IMR-90 (cell line): ENCODE results near the gene PLCB4. TPM values are rescaled to one million over a fixed set of nuclear protein-coding genes. Genes with fewer than 3 reads are reported as not detected.
A peak's percentile ranks its signal among the peaks of the same experiment; 100 is the strongest.

Source experiments
- ATAC-seq: fragments of 200-7000 bp; cut with Tn5 transposase; 2 replicates; pipeline ENCODE4 v1.9.1; 2020; ENCODE audit warnings: low read depth, mild to moderate bottlenecking, moderate library complexity
- BruUV-seq: library from RNA; stranded (reverse); fragments of 400-500 nt; replicated peaks from 2 replicates; lab custom pipeline; 2021; lab: Mats Ljungman, UMichigan
- CTCF ChIA-PET: fragments of 300-600 bp; formaldehyde crosslinking; extraction: SDS; loops from one replicate; lab custom pipeline; 2021; ENCODE audit warnings: antibody characterized with exemption; lab: Yijun Ruan, JAX
- POLR2A ChIA-PET: fragments of 300-600 bp; sonication (Branson Sonifier 250); formaldehyde crosslinking; loops from one replicate; lab custom pipeline; 2022; ENCODE audit warnings: antibody characterized with exemption; ENCODE audit not compliant: unreplicated experiment; lab: Charles Lee
- DNase-seq: peaks from one replicate; pipeline ENCODE4 v3.0.0; 2013
- H2AFZ ChIP-seq: replicated peaks from 2 replicates; pipeline ENCODE3; 2013; ENCODE audit warnings: low read length, mild to moderate bottlenecking; ENCODE audit not compliant: poor library complexity
- H2AK5ac ChIP-seq: 2 replicates; pipeline ENCODE4 v1.6.1; 2013; ENCODE audit warnings: low read depth, low read length, inconsistent platforms
- H2AK9ac ChIP-seq: replicated peaks from 2 replicates; pipeline ENCODE3; 2013; ENCODE audit warnings: mild to moderate bottlenecking, low read depth, low read length, moderate library complexity; ENCODE audit not compliant: poor library complexity
- H2BK120ac ChIP-seq: 2 replicates; pipeline ENCODE4 v1.6.1; 2013; ENCODE audit warnings: low read depth, low read length, inconsistent platforms
- H2BK15ac ChIP-seq: 3 replicates; pipeline ENCODE4 v1.6.1; 2013; ENCODE audit warnings: low read depth, low read length, inconsistent platforms
- H2BK20ac ChIP-seq: 2 replicates; pipeline ENCODE4 v1.6.1; 2013; ENCODE audit warnings: low read depth, mild to moderate bottlenecking, inconsistent platforms, low read length, moderate library complexity
- H2BK5ac ChIP-seq: 2 replicates; pipeline ENCODE4 v1.6.1; 2013; ENCODE audit warnings: mild to moderate bottlenecking, low read depth, low read length, inconsistent platforms; ENCODE audit not compliant: poor library complexity, severe bottlenecking
- H3K14ac ChIP-seq: replicated peaks from 2 replicates; pipeline ENCODE4 v1.6.1; 2013; ENCODE audit warnings: low read depth, low read length, inconsistent platforms
- H3K18ac ChIP-seq: 2 replicates; pipeline ENCODE4 v1.6.1; 2013; ENCODE audit warnings: low read depth, low read length, control low read depth
- H3K23ac ChIP-seq: 2 replicates; pipeline ENCODE4 v1.6.1; 2013; ENCODE audit warnings: low read depth, low read length, inconsistent platforms
- H3K27ac ChIP-seq: 2 replicates; pipeline ENCODE4 v1.5.1; 2013; ENCODE audit warnings: mild to moderate bottlenecking, control low read depth, low read length; ENCODE audit not compliant: insufficient read depth
- H3K27me3 ChIP-seq: 2 replicates; pipeline ENCODE4 v1.6.1; 2013; ENCODE audit warnings: low read length; ENCODE audit not compliant: control insufficient read depth, insufficient read depth
- H3K36me3 ChIP-seq: 2 replicates; pipeline ENCODE4 v1.6.1; 2013; ENCODE audit warnings: low read length, mixed read lengths; ENCODE audit not compliant: control insufficient read depth, insufficient read depth
- H3K4ac ChIP-seq: 2 replicates; pipeline ENCODE4 v1.6.1; 2013; ENCODE audit warnings: low read depth, low read length, inconsistent platforms
- H3K4me1 ChIP-seq: 2 replicates; pipeline ENCODE4 v1.6.1; 2013; ENCODE audit warnings: low read length, mixed read lengths; ENCODE audit not compliant: control insufficient read depth, insufficient read depth
- H3K4me2 ChIP-seq: 2 replicates; pipeline ENCODE4 v1.6.1; 2013; ENCODE audit warnings: low read depth, mild to moderate bottlenecking, control low read depth, low read length, moderate library complexity
- H3K4me3 ChIP-seq: 2 replicates; pipeline ENCODE4 v1.5.1; 2013; ENCODE audit warnings: low read depth, mild to moderate bottlenecking, control low read depth, low read length, moderate library complexity; ENCODE audit not compliant: insufficient read depth
- H3K56ac ChIP-seq: 2 replicates; pipeline ENCODE4 v1.6.1; 2013; ENCODE audit warnings: low read length, inconsistent platforms; ENCODE audit not compliant: insufficient read depth; ENCODE audit errors: extremely low read depth
- H3K79me1 ChIP-seq, 2 experiments: 2 replicates each; pipeline ENCODE4 v1.6.1; 2013; ENCODE audit warnings: low read length in 2 of 2, inconsistent platforms in 1 of 2, low read depth in 1 of 2
- H3K9ac ChIP-seq: 2 replicates; pipeline ENCODE4 v1.6.1; 2013; ENCODE audit warnings: low read depth, low read length, control low read depth
- H3K9me1 ChIP-seq: 2 replicates; pipeline ENCODE4 v1.6.1; 2013; ENCODE audit warnings: low read length, inconsistent platforms; ENCODE audit not compliant: insufficient read depth
- H3K9me3 ChIP-seq: 2 replicates; pipeline ENCODE4 v1.6.1; 2013; ENCODE audit warnings: low read length; ENCODE audit not compliant: control insufficient read depth, insufficient read depth
- H4K20me1 ChIP-seq: 2 replicates; pipeline ENCODE4 v1.6.1; 2013; ENCODE audit warnings: low read length, inconsistent platforms; ENCODE audit not compliant: insufficient read depth
- H4K5ac ChIP-seq: 2 replicates; pipeline ENCODE4 v1.6.1; 2013; ENCODE audit warnings: mild to moderate bottlenecking, low read depth, low read length, control low read depth
- H4K8ac ChIP-seq, 2 experiments: 2 replicates each; pipeline ENCODE4 v1.6.1; 2013; ENCODE audit warnings: low read depth in 2 of 2, low read length in 2 of 2, control low read depth in 1 of 2, inconsistent platforms in 1 of 2
- H4K91ac ChIP-seq: 2 replicates; pipeline ENCODE4 v1.6.1; 2013; ENCODE audit warnings: low read depth, low read length, inconsistent platforms; ENCODE audit not compliant: insufficient read depth
- BHLHE40 ChIP-seq: fragments of 150-350 bp; IDR thresholded peaks from 2 replicates; pipeline ENCODE4 v1.6.1; 2016; ENCODE audit warnings: mild to moderate bottlenecking, low read depth, low read length
- CEBPB ChIP-seq: IDR thresholded peaks from 2 replicates; pipeline ENCODE4 v1.6.1; 2012; ENCODE audit warnings: low read depth, low read length, improper control_type of control experiment
- CHD1 ChIP-seq: IDR thresholded peaks from 2 replicates; pipeline ENCODE4 v1.6.1; 2012; ENCODE audit warnings: low read depth, low read length, improper control_type of control experiment
- CTCF ChIP-seq: conservative IDR thresholded peaks from 2 replicates; pipeline ENCODE4 v1.5.1; 2012; ENCODE audit warnings: mild to moderate bottlenecking, low read depth, low read length, improper control_type of control experiment
- ELK1 ChIP-seq: fragments of 150-350 bp; IDR thresholded peaks from 2 replicates; pipeline ENCODE4 v1.6.1; 2016; ENCODE audit warnings: low read depth, mild to moderate bottlenecking, low read length, moderate library complexity, borderline replicate concordance
- FOS ChIP-seq: fragments of 150-350 bp; IDR thresholded peaks from 2 replicates; pipeline ENCODE4 v1.6.1; 2016; ENCODE audit warnings: low read depth, low read length
- MAFK ChIP-seq: IDR thresholded peaks from 2 replicates; pipeline ENCODE4 v1.6.1; 2012; ENCODE audit warnings: low read depth, low read length, improper control_type of control experiment
- MAZ ChIP-seq: IDR thresholded peaks from 2 replicates; pipeline ENCODE4 v1.6.1; 2012; ENCODE audit warnings: low read depth, mild to moderate bottlenecking, low read length, improper control_type of control experiment, moderate library complexity, borderline replicate concordance
- MXI1 ChIP-seq: IDR thresholded peaks from 2 replicates; pipeline ENCODE4 v1.6.1; 2012; ENCODE audit warnings: low read depth, mild to moderate bottlenecking, low read length, moderate library complexity, borderline replicate concordance
- NFE2L2 ChIP-seq: fragments of 150-350 bp; IDR thresholded peaks from 2 replicates; pipeline ENCODE4 v1.6.1; 2016; ENCODE audit warnings: low read depth, mild to moderate bottlenecking, low read length
- POLR2A ChIP-seq: IDR thresholded peaks from 2 replicates; pipeline ENCODE4 v1.6.1; 2012; ENCODE audit warnings: mild to moderate bottlenecking, low read depth, low read length
- RAD21 ChIP-seq: IDR thresholded peaks from 2 replicates; pipeline ENCODE4 v1.6.1; 2012; ENCODE audit warnings: low read length, improper control_type of control experiment
- RFX5 ChIP-seq: IDR thresholded peaks from 2 replicates; pipeline ENCODE4 v1.8.0; 2012; ENCODE audit warnings: low read depth, mild to moderate bottlenecking, low read length, moderate library complexity
- SMC3 ChIP-seq: fragments of 150-350 bp; IDR thresholded peaks from 2 replicates; pipeline ENCODE4 v1.6.1; 2016; ENCODE audit warnings: low read depth, mild to moderate bottlenecking, antibody characterized with exemption, low read length, moderate library complexity
- WGBS, 2 experiments: methylation state at CpG; one replicate each; pipeline versions ENCODE4 v1.1.5 to v1.1.7; 2013; ENCODE audit warnings: missing lambda C conversion rate in 2 of 2; ENCODE audit not compliant: insufficient read length in 1 of 2; ENCODE audit errors: extremely low coverage in 2 of 2; 5-methylcytosine and 5-hydroxymethylcytosine counted together
- dilution Hi-C: fragments of 300-500 bp; cut with HindIII; formaldehyde crosslinking; loops from one replicate; pipeline ENCODE4 v1.14.3; 2018; ENCODE audit warnings: low sequenced_read_pairs; ENCODE audit not compliant: unreplicated experiment
- in situ Hi-C: fragments of 300-500 bp; cut with MboI; formaldehyde crosslinking; loops from 3 replicates; pipeline ENCODE4 v1.14.3; 2019; ENCODE audit warnings: low sequenced_read_pairs, inconsistent platforms, mixed read lengths
- intact Hi-C: fragments of 100-400 bp; cut with micrococcal nuclease; formaldehyde crosslinking; loops from 2 replicates; pipeline ENCODE4 v1.10.0; 2022
- polyA plus RNA-seq, 3 experiments: library from polyadenylated mRNA; depleted of rRNA; stranded (reverse); fragments of >200 nt; gene quantifications; 2 replicates each; pipeline ENCODE4 v1.2.3, GENCODE V29; 2012; ENCODE audit warnings: low replicate concordance in 1 of 3
- total RNA-seq: library from RNA; depleted of rRNA; stranded (reverse); fragments of >200 nt; gene quantifications from 2 replicates; pipeline ENCODE4 v1.2.3, GENCODE V29; 2012
- TF ChIP-seq, protein P1 (sequence below): fragments of 150-350 bp; IDR thresholded peaks from 2 replicates; pipeline ENCODE4 v1.6.1; 2017; ENCODE audit warnings: mild to moderate bottlenecking, antibody characterized with exemption, low read length, low read depth

Gene PLCB4
- total and polyA plus RNA-seq, 2 of the 4 experiments (the other 2 are of a cell fraction), result 12.5 to 24.0 TPM

- no peaks in the 10 kb centered on the region for H3K27me3 ChIP-seq
- peaks cover 2% of the 10 kb centered on the region; the same call in 1 of the 2 replicates for H4K20me1 ChIP-seq
- BruUV-seq, result no TSS peak
- H3K4me3 ChIP-seq, result no peak overlapping the region
- intact Hi-C loops (loop anchor here (2.0 kb wide), 2 partner anchors 289 to 503 kb away; partner anchors contain the start of gene PLCB4), in situ Hi-C loops (no loop called here), dilution Hi-C loops (loop anchor here (25.0 kb wide), 1 partner anchor 596 kb away; no protein-coding TSS in a partner anchor)
- ChIA-PET CTCF (interaction anchor here (0.9 to 1.1 kb wide), 2 partner anchors 35 to 504 kb away, joined by 3 read pairs; no protein-coding TSS in a partner anchor), POLR2A (no interaction called here)
- peaks cover 14% of the 10 kb centered on the region for H3K9me1 ChIP-seq
- H3K36me3 ChIP-seq, result peaks cover 3% of the 10 kb centered on the region
- H4K91ac ChIP-seq, result no peak overlapping the region
- no peak overlapping the region for H2AFZ ChIP-seq
- no peak overlapping the region for H3K4me2 ChIP-seq
- 0 out of 2 replicates have a peak overlapping the region, but pooled peaks have one; percentile 36 for H3K14ac ChIP-seq
- no peaks in the 10 kb centered on the region for H3K9me3 ChIP-seq
- H4K8ac ChIP-seq, result no peak overlapping the region
- no peak overlapping the region for H3K27ac ChIP-seq
- no peak overlapping the region for H3K23ac ChIP-seq
- WGBS, 2 experiments, result 100% methylated on average over 1 of the region's 2 CpGs; no CpG with 5 or more reads in 1 of the 2 experiments
- ATAC-seq, result no peak
- no peak overlapping the region for H2AK9ac ChIP-seq
- TF ChIP-seq FOS, result no peak
- no peak for TF ChIP-seq SMC3
- no peak for TF ChIP-seq MAFK
- TF ChIP-seq, protein P1, sequence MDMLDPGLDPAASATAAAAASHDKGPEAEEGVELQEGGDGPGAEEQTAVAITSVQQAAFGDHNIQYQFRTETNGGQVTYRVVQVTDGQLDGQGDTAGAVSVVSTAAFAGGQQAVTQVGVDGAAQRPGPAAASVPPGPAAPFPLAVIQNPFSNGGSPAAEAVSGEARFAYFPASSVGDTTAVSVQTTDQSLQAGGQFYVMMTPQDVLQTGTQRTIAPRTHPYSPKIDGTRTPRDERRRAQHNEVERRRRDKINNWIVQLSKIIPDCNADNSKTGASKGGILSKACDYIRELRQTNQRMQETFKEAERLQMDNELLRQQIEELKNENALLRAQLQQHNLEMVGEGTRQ, result no peak
- no peak for TF ChIP-seq RAD21
- no peak for TF ChIP-seq RFX5
- TF ChIP-seq POLR2A, result no peak
- no peak for TF ChIP-seq ELK1
- TF ChIP-seq BHLHE40, result no peak
- no peak for TF ChIP-seq CHD1
- TF ChIP-seq MAZ, result no peak
- TF ChIP-seq CTCF, result no peak
- TF ChIP-seq MXI1, result no peak
- no peak for TF ChIP-seq NFE2L2
- TF ChIP-seq CEBPB, result no peak
- H3K4ac ChIP-seq, result no peak overlapping the region
- no peak overlapping the region; the same call in 1 of the 2 replicates for H2BK20ac ChIP-seq
- peaks cover 10% of the 10 kb centered on the region for H3K4me1 ChIP-seq
- no peak overlapping the region for H2BK15ac ChIP-seq
- H2AK5ac ChIP-seq, result no peak overlapping the region
- no peak overlapping the region for H2BK5ac ChIP-seq
- H4K5ac ChIP-seq, result no peak overlapping the region
- no peak for DNase-seq
- H3K18ac ChIP-seq, result no peak overlapping the region
- no peak overlapping the region for H3K9ac ChIP-seq
- peaks cover 22 to 44% of the 10 kb centered on the region in 2 experiments; a peak in 3 of 4 replicates for H3K79me1 ChIP-seq
- H3K56ac ChIP-seq, result no peak overlapping the region
- H2BK120ac ChIP-seq, result no peak overlapping the region
Measured at GRCh38 chr20:9358001-9358400, 289.1 kb downstream of the PLCB4 start.
